ENCODE measurements around the gene CACNB1.
"Not testable (repeated sequence)": the region's sequence is repeated elsewhere in the genome, so short reads cannot be mapped to it uniquely, and the experiment has no call there.

Gene CACNB1

DNA sequence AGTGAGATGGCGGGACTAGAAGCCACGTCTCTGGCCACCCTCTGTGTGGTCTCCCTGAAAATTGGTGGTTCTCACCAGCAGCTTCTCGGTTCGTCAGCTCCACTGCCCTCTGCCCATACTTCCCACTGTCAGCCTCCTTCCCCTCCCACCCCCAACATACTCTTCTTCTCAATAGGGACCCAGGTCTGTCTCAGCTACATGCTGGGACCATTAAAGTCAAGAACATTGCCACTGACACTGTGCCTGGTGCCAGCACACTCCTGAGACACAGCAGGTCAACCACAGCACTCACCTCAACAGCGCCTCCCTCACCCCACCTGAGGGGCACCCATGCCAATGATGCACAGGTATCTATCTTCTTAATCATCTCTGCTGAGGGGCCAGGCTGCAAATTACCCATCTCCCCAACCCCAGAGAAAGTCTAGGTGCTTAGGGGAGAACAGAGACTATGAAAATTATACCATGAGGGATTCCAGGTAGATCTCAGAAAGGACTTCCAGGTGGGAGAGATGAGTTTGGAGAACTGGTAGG, 47.3 kb downstream of the CACNB1 start:
- DNase-seq = no peak

DNA sequence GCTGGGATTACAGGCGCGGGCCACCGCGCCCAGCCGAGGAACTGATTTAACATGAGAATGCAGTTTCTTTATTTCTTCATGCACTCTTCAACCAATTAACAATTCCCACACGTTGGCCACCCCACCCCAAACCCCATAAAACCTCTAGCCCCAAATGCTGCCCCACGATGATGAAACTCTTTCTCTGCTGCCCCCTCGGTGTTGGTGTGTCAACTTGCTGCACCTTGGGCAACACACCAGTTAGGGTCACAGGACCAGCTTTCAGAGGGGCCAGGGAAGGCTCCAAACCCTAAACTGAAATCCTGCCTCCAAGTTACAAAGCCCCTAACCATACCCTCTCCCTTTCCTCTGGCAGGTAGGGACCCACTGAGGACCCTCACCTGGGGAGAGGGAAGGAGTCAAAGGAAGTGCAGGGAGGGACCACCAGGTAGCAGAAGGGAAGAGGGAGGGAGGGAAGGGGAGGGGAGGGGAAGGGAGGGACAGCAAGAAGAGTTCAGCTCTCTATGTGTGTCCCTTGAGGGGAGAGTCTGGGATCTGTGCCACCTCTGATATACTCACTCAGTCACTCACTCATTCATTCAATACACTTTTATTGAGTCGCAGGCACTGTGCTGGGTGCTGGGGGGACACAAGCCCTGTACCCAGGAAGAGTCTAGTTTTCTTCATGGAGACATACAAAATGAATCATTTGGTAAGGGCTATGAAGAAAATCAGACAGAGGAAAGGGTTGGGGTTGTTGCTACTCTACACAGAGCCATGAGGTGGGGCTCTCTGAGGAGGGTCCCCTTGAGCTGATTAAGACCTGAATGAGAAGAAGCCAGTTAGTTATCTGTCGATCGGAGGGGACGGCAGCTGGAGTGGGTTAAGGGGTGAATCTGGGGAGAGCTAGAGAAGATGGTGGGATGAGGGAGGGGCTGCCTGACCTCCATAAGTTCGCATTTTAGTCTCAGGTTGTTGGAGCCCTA, 50.0 kb downstream of the CACNB1 start:
- DNase-seq = no peak

DNA sequence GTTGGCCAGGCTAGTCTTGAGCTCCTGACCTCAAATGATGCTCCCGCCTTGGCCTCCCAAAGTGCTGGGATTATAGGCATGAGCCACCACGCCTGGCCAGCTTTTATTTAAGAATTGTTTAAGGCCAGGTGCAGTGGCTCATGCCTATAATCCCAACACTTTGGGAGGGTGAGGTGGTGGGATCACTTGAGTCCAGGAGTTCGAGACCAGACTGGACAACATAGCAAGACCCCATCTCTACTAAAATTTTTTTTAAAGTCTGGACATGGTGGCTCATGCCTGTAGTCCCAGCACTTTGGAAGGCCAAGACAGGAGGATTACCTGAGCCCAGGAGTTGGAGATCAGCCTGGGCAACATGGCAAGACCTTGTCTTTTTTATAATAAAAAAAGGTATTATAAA, 51.2 kb downstream of the CACNB1 start:
- DNase-seq = no peak

DNA sequence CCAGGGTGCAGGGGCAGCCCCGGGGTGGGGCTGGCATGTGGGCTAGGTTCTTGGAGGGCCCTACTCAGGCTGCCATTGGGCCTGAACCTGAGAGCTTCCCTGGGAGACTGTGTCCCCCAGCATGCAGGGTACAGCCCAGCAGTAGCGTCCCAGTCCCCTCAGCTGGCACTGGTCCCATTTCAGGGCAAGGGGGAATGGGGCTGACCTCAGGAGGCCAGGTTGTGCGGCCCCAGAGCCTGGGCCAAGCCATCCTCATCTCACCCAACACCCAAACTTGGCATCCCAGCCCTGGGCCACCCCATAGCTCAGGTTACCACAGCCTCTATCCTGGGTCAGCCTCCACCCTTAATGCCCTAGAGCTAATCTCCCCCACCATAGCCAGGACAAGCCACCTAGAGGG, 52.3 kb downstream of the CACNB1 start:
- no peak for DNase-seq

DNA sequence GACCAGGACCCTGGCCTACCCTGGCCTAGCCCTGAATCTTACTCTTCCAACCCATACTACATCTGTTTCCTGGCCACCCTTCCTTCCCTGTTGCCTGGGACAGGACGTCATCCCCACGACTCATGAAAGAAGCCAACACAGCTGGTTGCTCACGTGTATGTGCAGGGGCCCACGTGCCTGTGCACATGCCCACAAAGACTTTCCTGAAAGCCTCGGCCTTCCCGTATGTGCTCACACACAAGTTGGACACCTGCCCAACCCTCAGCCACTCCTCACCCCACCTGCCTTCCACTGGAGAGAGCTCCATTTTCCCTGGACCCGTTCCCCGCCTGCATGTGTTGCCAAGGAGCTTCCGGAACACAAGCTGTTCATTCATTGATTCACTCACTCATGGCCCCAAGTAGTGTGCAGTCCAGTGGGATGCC, 53.0 kb downstream of the CACNB1 start:
- no peak for DNase-seq

DNA sequence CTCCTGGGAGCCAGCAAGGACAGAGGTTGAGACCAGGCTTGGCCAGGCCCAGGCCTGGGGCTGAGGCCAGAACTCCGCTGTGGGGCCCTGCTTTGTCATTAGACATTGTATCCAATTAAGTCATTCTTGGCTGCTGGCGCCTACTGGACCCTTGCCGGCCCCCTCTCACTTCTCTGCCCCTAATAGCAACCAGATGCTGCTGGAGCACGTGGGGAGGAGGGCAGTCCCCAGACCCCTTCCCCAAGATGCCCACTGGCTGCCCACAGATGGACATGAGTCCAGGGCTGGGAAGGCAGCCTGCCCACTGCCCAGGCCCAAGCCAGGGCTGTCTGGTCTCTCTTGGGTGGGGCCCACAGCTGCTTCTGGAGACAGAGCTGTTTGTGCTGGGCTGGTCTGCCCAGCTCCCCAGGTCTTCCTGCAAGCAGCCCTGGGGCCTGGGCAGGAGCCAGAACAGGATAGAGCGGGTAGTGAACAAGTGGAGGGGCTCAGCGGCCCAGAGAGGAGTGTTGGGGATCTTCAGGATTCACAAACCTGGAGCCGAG, 53.8 kb downstream of the CACNB1 start:
- DNase-seq = no peak

DNA sequence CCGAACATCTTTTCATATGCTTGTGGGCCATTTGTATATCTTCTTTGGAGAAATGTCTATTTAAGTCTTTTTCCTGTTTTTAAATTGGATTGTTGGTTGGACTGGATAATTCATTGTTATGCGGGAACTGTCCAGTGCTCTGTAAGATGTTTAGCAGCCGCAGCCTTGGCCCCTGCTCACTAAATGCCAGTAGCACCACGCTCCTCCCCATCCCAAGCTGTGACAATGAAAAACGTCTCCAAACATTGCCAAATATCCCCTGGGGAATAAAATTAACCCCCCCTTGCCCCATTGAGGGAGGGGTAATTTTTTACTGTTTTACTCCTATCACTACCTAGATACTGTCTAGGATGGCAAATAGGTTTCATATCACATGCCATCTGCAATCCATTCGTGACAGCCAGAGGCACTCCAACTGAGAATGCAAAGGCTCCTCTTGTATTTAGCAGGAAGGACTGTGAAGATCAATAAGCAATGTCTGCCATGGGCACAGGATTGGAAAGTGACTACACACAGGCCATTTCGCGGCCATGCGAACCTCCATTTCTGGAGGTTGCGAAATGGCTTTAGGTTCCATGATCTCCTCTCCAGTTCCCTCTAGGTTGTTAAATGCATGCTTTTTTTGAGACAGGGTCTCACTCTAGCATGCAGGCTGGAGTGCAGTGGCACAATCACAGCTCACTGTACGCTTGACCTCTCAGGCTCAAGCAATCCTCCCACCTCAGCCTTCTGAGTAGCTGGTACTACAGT, 55.4 kb downstream of the CACNB1 start:
- no peak for DNase-seq

DNA sequence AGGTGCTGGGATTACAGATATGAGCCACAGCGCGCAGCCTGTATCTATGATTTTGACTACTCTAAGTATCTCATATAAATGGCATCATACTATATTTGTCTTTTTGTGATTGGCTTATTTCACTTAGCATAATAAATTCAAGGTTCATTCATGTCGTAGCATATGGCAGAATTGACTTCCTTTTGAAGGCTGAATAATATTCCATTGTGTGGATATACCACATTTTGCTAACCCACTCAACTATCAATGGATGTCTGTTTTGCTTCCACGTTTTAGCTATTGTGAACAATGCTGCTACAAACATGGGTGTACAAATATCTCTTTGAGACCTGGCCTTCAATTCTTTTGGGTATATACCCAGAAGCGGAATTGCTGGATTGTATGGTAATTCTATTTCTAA, 56.2 kb downstream of the CACNB1 start:
- no peak for DNase-seq

DNA sequence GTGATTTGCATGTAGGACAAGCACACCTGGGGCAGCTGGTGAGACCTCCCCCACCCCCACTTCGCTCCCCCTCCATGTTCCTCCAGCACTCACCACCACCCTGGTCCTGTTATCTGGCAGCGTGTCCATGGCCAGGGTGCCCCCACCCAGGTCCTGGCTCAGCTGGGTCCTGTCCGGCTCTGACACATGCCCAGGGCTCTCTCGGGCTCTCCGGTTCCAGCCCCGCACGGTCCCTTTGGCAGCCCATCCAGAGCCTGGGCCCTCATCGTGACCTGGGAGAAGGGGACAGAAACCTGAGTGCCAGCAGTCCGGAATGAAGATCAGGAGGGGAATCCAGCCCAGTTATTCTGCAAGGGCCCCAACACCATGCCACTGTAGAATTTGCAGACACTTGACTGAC, 57.9 kb downstream of the CACNB1 start:
- DNase-seq = no peak

DNA sequence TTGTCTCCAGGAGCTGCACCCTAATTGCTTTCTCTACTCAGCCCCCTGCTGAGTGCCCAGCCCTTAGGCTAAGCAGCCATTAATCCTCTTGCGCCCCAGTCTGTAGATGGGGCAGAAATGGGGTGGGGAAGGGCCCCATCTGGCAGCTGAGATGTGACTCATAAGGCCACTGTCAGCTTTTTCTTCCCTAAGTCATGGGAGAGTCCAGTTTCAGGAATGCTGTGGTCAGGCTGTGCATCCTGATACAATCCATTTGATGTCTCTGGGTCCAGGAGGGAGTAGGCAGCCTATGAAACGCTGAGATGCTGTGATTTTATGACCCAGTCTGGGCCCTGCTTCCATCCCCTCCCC, 58.3 kb downstream of the CACNB1 start:
- no peak for DNase-seq

DNA sequence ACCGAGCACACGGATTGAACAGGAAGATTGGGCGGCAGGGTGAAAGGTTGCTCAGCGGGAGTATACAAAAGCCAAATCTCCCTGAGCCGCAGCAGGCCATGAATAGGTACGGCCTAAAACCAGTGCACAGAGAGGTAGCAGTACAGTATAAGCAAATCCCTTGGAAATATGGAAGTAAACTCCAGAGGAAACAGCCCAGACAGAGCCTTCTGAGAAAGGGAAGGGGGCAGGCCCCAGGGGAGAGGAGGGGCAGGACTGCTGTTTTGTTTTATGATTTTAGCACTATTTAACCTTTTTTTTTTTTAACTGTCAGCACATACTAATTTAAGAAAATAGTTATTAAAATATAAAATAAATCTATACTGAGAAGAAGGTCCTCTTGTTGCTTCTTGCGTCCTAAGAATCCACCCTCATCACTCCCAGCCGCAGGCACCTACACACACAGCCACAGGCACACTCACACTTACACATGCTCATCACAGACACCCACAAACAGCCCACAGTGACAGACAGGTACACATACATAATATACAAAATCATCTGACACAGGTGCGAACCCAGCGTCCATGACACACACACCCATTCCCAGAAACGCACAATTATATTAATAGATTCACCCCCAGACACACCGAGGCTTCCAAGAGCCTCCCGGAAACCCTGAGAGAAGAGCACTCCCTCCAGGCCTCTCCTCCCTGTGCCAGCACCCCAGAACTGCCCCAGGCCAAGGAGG, 58.9 kb downstream of the CACNB1 start:
- DNase-seq = no peak

DNA sequence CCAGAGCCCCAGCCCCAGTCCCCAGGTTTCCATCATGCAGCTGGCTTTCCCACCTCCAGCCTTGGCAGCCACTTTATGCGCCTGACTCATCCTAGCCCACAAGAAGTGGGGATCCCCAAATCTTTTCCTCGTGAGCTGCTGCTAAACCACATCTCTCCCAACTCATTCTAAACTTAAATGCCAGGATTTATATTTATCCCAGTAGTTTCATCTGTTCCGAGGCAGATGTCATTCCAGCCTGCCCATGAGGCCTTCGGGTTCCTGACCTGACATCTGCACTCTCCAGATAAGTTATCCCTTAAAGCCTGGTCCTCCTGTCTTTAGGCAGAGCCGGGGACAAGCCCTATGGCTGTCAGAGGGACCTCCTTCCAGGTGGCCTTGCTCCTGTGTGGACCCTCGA, 62.6 kb downstream of the CACNB1 start:
- no peak for DNase-seq

DNA sequence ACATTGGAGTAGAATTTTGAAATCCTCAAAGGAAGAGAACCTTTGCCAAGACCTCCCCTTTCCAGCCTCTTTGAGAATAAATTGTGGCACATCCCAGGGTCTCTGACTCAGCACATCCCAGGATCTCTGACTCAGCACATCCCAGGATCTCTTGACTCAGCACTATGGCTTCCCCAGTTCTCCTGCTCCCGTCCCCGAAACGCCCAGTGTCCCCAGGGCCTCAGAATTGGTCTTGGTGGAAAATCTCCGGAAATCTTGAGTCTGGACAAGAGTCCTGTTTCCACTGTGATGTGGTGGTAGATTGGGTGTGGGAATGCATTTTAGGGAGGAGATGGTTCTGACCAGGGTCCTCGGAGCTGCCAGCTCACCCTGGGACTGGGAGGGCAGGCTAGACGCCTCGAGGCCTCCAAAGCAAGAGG, 65.3 kb downstream of the CACNB1 start:
- no peak for DNase-seq

DNA sequence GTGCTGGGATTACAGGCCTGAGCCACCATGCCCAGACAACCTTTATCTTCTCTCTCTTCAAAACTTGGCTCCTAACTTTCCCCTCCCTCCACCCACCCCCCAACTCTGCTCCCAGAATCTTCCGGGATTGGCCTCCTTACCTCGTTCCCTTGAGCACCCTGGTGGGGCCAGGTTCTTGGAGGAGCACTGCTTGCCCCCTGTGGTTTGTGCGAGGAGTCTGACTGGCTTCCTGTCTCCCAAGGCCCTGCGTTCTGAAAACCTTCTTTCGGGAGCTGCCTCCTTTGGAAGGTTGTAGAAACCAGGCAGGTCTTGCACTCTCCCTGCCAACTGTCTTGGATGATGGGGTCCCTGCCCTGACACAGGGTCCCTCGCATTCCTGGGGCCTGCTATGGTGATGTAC, 65.9 kb downstream of the CACNB1 start:
- no peak for DNase-seq

DNA sequence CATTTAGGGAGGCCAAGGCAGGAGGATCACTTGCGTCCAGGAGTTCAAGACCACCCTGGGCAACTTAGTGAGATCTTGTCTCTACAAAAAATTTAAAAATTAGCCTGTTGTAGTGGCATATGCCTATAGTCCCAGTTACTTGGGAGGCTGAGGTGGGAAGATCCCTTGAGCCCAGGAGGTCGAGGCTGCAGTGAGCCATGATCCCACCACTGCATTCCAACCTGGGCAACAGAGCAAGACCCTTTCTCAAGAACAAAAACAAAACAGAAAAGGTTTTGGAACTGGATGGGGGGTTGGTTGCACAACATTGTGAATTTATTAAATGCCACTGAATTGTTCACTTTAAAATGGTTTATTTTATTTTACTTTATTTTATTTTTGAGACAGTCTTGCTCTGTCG, 67.3 kb downstream of the CACNB1 start:
- DNase-seq = no peak

DNA sequence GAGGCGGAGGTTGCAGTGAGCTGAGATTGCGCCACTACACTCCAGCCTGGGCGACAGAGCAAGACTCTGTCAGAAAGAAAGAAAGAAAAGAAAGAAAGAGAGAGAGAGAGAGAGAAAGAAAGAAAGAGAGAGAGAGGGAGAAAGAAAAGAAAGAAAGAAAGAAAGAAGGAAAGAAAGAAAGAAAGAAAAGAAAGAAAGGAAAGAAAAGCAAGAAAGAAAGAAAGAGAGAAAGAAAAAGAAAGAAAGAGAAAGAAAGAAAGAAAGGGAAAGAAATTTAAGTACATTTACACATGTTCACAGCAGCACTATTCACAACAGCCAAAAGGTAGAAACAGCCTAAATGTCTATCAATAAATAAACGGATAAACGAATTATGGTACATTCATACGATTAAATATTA, 67.9 kb downstream of the CACNB1 start:
- not testable (repeated sequence) for DNase-seq

DNA sequence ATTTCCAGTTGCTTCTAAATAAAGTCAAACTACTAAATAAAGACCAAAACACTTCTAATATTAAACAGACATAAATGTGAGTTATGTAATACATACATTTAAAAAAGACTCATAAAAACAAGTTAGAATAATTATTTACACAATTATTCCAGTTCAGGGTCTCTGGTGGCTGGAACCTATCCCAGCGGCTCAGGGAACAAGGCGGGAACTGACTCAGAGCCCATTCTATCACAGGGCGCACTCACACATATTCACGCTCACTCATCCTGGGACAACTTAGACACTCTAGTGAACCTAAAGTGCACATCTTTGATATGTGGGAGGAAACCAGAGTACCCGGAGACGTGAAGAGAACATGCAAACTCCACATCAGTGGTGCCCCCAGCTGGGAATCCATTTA, 71.0 kb downstream of the CACNB1 start:
- DNase-seq = no peak

DNA sequence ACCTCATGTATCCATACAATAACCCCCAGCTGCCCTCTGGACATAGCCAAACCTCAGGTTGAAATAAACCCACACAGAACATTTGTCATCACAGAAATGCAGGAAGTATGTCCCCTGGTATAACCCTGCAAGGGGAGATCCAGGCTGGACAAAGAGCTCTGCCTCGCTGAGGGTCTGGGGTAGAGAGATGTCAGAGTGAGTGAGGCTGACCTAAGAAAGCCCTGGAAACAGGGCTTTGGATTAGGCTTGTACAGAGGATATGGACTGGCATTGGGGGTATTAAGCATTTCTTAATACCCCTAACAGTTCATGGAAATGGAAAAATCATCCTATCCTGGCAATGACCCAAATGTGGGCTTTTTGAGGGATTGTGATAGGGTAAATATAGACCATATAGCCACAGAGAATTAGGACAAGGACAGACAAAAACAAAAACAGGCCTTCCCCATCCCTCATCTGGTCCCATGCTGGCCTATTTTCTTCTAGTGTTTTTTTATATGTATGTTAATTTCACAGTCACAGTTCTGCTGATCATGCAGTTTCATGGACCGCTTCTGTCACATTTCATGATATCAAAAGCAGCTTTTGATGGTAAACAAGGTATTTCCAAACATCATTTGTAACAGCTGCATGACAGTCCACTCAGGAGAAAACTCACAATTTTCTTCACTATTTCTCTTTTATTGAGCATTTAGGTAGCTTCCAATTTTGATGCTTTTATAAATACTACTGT, 72.2 kb downstream of the CACNB1 start:
- DNase-seq = no peak

DNA sequence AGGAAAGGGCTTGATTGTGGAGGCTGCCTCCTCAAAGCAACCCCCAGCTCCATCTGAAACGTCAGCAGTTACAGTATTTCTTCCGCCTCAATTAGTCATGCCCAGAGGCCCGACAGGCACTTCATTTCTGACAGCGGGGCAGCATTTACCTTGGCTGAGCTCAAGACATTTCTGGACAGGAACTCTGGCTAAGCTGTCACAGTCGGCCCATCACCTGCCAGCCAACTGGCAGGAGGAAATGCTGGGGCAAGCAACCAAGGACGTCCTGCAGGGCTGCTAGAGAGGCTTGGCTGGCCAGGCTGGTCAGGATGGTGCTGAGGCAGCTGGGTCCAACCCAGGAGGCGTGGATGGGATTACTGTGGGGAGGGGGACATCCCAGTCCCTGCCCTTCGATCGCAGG, 73.8 kb downstream of the CACNB1 start:
- no peak for DNase-seq
